C4-2B (cell line): ENCODE data around the gene COL9A3.

Source experiments
- CTCF ChIP-seq: fragments of 450-650 bp; conservative IDR thresholded peaks from 2 replicates; pipeline ENCODE4 v1.5.1; 2017; ENCODE audit warnings: mild to moderate bottlenecking
- ZFX ChIP-seq: fragments of 450-650 bp; IDR thresholded peaks from 2 replicates; pipeline ENCODE4 v1.6.1; 2017

GRCh38 chr20:62776692-62777527 is 39.9 kb upstream of the COL9A3 start:
- TF ChIP-seq CTCF (no peak), ZFX (no peak)
